Liver (tissue), 9 donors: ENCODE data around the gene ROBO3. TPM values are rescaled to one million over a fixed set of nuclear protein-coding genes. Genes with fewer than 3 reads are reported as not detected.

Source experiments
- DNase-seq: peaks from one replicate; pipeline ENCODE4 v3.0.0-alpha.2; 2017; ENCODE audit warnings: low spot score
- H3K27ac ChIP-seq, 2 donors: one replicate each; pipeline ENCODE4 v1.7.0; 2013; ENCODE audit warnings: inconsistent platforms in 2 of 2, low read length in 2 of 2, control low read depth in 1 of 2, low read depth in 1 of 2, mild to moderate bottlenecking in 1 of 2
- H3K27me3 ChIP-seq, 4 donors: one replicate each; pipeline versions ENCODE4 v1.6.1 to v1.7.0; 2013; ENCODE audit warnings: low read length in 3 of 4, inconsistent platforms in 1 of 4, mild to moderate bottlenecking in 1 of 4, moderate library complexity in 1 of 4; ENCODE audit not compliant: control insufficient read depth in 4 of 4, insufficient read depth in 4 of 4
- H3K36me3 ChIP-seq, 4 donors: one replicate each; pipeline versions ENCODE4 v1.6.1 to v1.7.0; 2013; ENCODE audit warnings: low read length in 3 of 4, mild to moderate bottlenecking in 3 of 4, low read depth in 1 of 4, moderate library complexity in 1 of 4; ENCODE audit not compliant: control insufficient read depth in 4 of 4, insufficient read depth in 3 of 4
- H3K4me1 ChIP-seq, 4 donors: one replicate each; pipeline versions ENCODE4 v1.6.1 to v1.7.0; 2013; ENCODE audit warnings: low read length in 3 of 4, mild to moderate bottlenecking in 3 of 4, moderate library complexity in 1 of 4; ENCODE audit not compliant: control insufficient read depth in 4 of 4, insufficient read depth in 4 of 4
- H3K4me3 ChIP-seq, 3 donors: one replicate each; pipeline versions ENCODE4 v1.6.1 to v1.7.0; 2013; ENCODE audit warnings: low read length in 3 of 3, control low read depth in 1 of 3, low read depth in 1 of 3, mild to moderate bottlenecking in 1 of 3
- H3K9ac ChIP-seq, 2 donors: one replicate each; pipeline ENCODE4 v1.7.0; 2013; ENCODE audit warnings: low read length in 2 of 2, mild to moderate bottlenecking in 2 of 2, moderate library complexity in 2 of 2, control low read depth in 1 of 2, low read depth in 1 of 2
- H3K9me3 ChIP-seq, 4 donors: one replicate each; pipeline versions ENCODE4 v1.6.1 to v1.7.0; 2013; ENCODE audit warnings: low read length in 3 of 4; ENCODE audit not compliant: control insufficient read depth in 4 of 4
- ATF3 ChIP-seq: IDR thresholded peaks from 2 replicates; pipeline ENCODE4 v1.6.1; 2016; ENCODE audit warnings: antibody characterized with exemption
- CTCF ChIP-seq: fragments of 150-350 bp; IDR thresholded peaks from 2 replicates; pipeline ENCODE4 v1.5.1; 2017; ENCODE audit warnings: improper control_type of control experiment, low read depth, low read length; ENCODE audit not compliant: missing input control
- EGR1 ChIP-seq, 2 donors: IDR thresholded peaks; 2 replicates each; pipeline ENCODE4 v1.6.1; 2016 to 2018; ENCODE audit warnings: antibody characterized with exemption in 2 of 2, low read depth in 2 of 2
- FOXA1 ChIP-seq: IDR thresholded peaks from 2 replicates; pipeline ENCODE4 v1.6.1; 2016; ENCODE audit warnings: antibody characterized with exemption
- FOXA2 ChIP-seq: IDR thresholded peaks from 2 replicates; pipeline ENCODE4 v1.6.1; 2016; ENCODE audit warnings: antibody characterized with exemption
- GABPA ChIP-seq, 2 donors: IDR thresholded peaks in 1 of 2; conservative IDR thresholded peaks in 1 of 2; 2 replicates each; pipeline ENCODE4 v1.6.1; 2016; ENCODE audit warnings: antibody characterized with exemption in 2 of 2, mild to moderate bottlenecking in 1 of 2, moderate library complexity in 1 of 2
- HNF4A ChIP-seq, 2 donors: conservative IDR thresholded peaks; 2 replicates each; pipeline ENCODE4 v1.6.1; 2016; ENCODE audit warnings: antibody characterized with exemption in 2 of 2, mild to moderate bottlenecking in 2 of 2
- HNF4G ChIP-seq: IDR thresholded peaks from 2 replicates; pipeline ENCODE4 v1.6.1; 2016; ENCODE audit warnings: antibody characterized with exemption
- JUND ChIP-seq, 2 donors: IDR thresholded peaks; 2 replicates each; pipeline ENCODE4 v1.6.1; 2016; ENCODE audit warnings: antibody characterized with exemption in 2 of 2
- MAX ChIP-seq: IDR thresholded peaks from 2 replicates; pipeline ENCODE4 v1.6.1; 2016; ENCODE audit warnings: antibody characterized with exemption
- NR2F2 ChIP-seq: IDR thresholded peaks from 2 replicates; pipeline ENCODE4 v1.6.1; 2016; ENCODE audit warnings: antibody characterized with exemption
- RAD21 ChIP-seq, 2 donors: IDR thresholded peaks; 2 replicates each; pipeline ENCODE4 v1.6.1; 2016; ENCODE audit warnings: antibody characterized with exemption in 2 of 2, mild to moderate bottlenecking in 2 of 2
- REST ChIP-seq: IDR thresholded peaks from 2 replicates; pipeline ENCODE4 v1.6.1; 2016; ENCODE audit warnings: antibody characterized with exemption, mild to moderate bottlenecking
- RXRA ChIP-seq, 2 donors: IDR thresholded peaks; 2 replicates each; pipeline ENCODE4 v1.6.1; 2017 to 2018; ENCODE audit warnings: antibody characterized with exemption in 2 of 2, mild to moderate bottlenecking in 1 of 2
- SP1 ChIP-seq: IDR thresholded peaks from 2 replicates; pipeline ENCODE4 v1.6.1; 2018; ENCODE audit warnings: antibody characterized with exemption, mild to moderate bottlenecking
- TAF1 ChIP-seq: conservative IDR thresholded peaks from 2 replicates; pipeline ENCODE4 v1.6.1; 2016; ENCODE audit warnings: antibody characterized with exemption, mild to moderate bottlenecking
- YY1 ChIP-seq: IDR thresholded peaks from 2 replicates; pipeline ENCODE4 v1.6.1; 2016; ENCODE audit warnings: antibody characterized with exemption, mild to moderate bottlenecking
- ZBTB33 ChIP-seq: IDR thresholded peaks from 2 replicates; pipeline ENCODE4 v1.6.1; 2016; ENCODE audit warnings: antibody characterized with exemption
- WGBS: extraction: QIAGEN DNeasy Blood & Tissue Kit; methylation state at CpG from one replicate; pipeline ENCODE4 v1.1.7; 2013; 5-methylcytosine and 5-hydroxymethylcytosine counted together
- polyA plus RNA-seq, 2 donors: library from polyadenylated mRNA; stranded (reverse) in 1 of 2; unstranded in 1 of 2; fragments of 200-250 nt in 1 of 2; fragments of >200 nt in 1 of 2; fragmentation: Nextera tagmentation in 1 of 2; extraction: Ambion mirVana in 1 of 2; gene quantifications; one replicate each; pipeline versions ENCODE4 v1.2.1 to v1.2.3, GENCODE V29; 2013 to 2015
- total RNA-seq, 2 donors: library from RNA; depleted of rRNA; stranded (reverse); fragments of >200 nt; gene quantifications; one replicate each; pipeline ENCODE4 v1.2.3, GENCODE V29; 2014
- donor health status: healthy.
- donor health status: healthy.
- donor health status: healthy.
- donor health status: healthy.
- donor health status: healthy.

Gene ROBO3
- total and polyA plus RNA-seq, 4 donors, result 1.1 to 2.2 (median 1.4) TPM

- TF ChIP-seq GABPA (IDR thresholded peaks at IDR 0.05 in 1 of 2, conservative IDR thresholded peaks at IDR 0.05 in 1 of 2) (no peak), MAX (no peak), YY1 (no peak), HNF4G (no peak), JUND (IDR thresholded peaks at IDR 0.05) (no peak), EGR1 (IDR thresholded peaks at IDR 0.05; ENCODE audit: low read depth in 2 of 2) (no peak), ATF3 (no peak), RXRA (IDR thresholded peaks at IDR 0.05) (no peak), TAF1 (no peak), FOXA2 (no peak)
Observed at GRCh38 chr11:124886978-124887666, 21.9 kb downstream of the ROBO3 start (continued).

- TF ChIP-seq RAD21 (IDR thresholded peaks at IDR 0.05) (no peak), HNF4G (no peak), YY1 (no peak), EGR1 (IDR thresholded peaks at IDR 0.05; ENCODE audit: low read depth in 2 of 2) (no peak), NR2F2 (no peak), ZBTB33 (no peak), MAX (no peak), FOXA2 (no peak), TAF1 (no peak), FOXA1 (no peak), JUND (IDR thresholded peaks at IDR 0.05) (no peak), GABPA (IDR thresholded peaks at IDR 0.05 in 1 of 2, conservative IDR thresholded peaks at IDR 0.05 in 1 of 2) (no peak), CTCF (no peak), HNF4A (conservative IDR thresholded peaks at IDR 0.05) (no peak), SP1 (no peak), REST (no peak), RXRA (IDR thresholded peaks at IDR 0.05) (no peak), ATF3 (no peak)
- 90% methylated on average over 3 of the region's 3 CpGs for WGBS
- no peak for DNase-seq
- Histone ChIP-seq H3K27ac (no peak overlapping the region), H3K9me3 (no peaks in the 10 kb centered on the region), H3K9ac (no peak overlapping the region), H3K36me3 (no peaks in the 10 kb centered on the region), H3K4me3 (no peak overlapping the region), H3K4me1 (peaks cover 0 to 11% (median 6%) of the 10 kb centered on the region in 4 donors), H3K27me3 (no peaks in the 10 kb centered on the region)
Observed at GRCh38 chr11:124887667-124888013, 22.4 kb downstream of the ROBO3 start.
